ENCODE data around the gene TMEM132D. TPM values are rescaled to one million over a fixed set of nuclear protein-coding genes. Genes with fewer than 3 reads are reported as not detected.

The TMEM132D gene
- total RNA-seq, 2 donors from 2014 or later = under 0.01 to 0.26 TPM

- Histone ChIP-seq H3K9me3 (no peaks in the 10 kb centered on the region), H3K4me3 (no peak overlapping the region), H3K27me3 (no peaks in the 10 kb centered on the region), H3K36me3 (replicated peaks in 1 of 2; ENCODE audit: insufficient read depth in 1 of 2, low read depth in 2 of 2) (no peaks in the 10 kb centered on the region), H3K27ac (no peak overlapping the region), H3K4me1 (no peaks in the 10 kb centered on the region)
- intact Hi-C loops (cut with DNase I) = no loop called here
- no peak for ATAC-seq
- TF ChIP-seq POLR2A (IDR thresholded peaks at IDR 0.05) (no peak), CTCF (IDR thresholded peaks at IDR 0.05) (no peak)
- 24 to 47% methylated on average over 7 of the region's 7 CpGs for WGBS, 2 donors
- no peak for DNase-seq
Observed at GRCh38 chr12:129660946-129661345, 242.9 kb downstream of the TMEM132D start.

- Histone ChIP-seq H3K27me3 (no peaks in the 10 kb centered on the region), H3K27ac (no peak overlapping the region), H3K4me3 (no peak overlapping the region), H3K4me1 (no peaks in the 10 kb centered on the region), H3K9me3 (no peaks in the 10 kb centered on the region), H3K36me3 (replicated peaks in 1 of 2; ENCODE audit: insufficient read depth in 1 of 2, low read depth in 2 of 2) (no peaks in the 10 kb centered on the region)
- peak in 1 of 4 donors; percentile 2 for DNase-seq
- whole genome bisulfite sequencing, 2 donors = 58 to 72% methylated on average over 9 of the region's 9 CpGs
- intact Hi-C loops (cut with DNase I) = no loop called here
- TF ChIP-seq CTCF (IDR thresholded peaks at IDR 0.05) (no peak), POLR2A (IDR thresholded peaks at IDR 0.05) (no peak)
- ATAC-seq = no peak
Observed at GRCh38 chr12:129659961-129660622, 243.7 kb downstream of the TMEM132D start.

GRCh38 chr12:129657179-129657578 is 246.6 kb downstream of the TMEM132D start:
- Histone ChIP-seq H3K4me3 (no peak overlapping the region), H3K36me3 (replicated peaks in 1 of 2; ENCODE audit: insufficient read depth in 1 of 2, low read depth in 2 of 2) (no peaks in the 10 kb centered on the region), H3K9me3 (no peaks in the 10 kb centered on the region), H3K4me1 (no peaks in the 10 kb centered on the region), H3K27ac (no peak overlapping the region), H3K27me3 (no peaks in the 10 kb centered on the region)
- DNase-seq (no peak), ATAC-seq (no peak)
- 11 to 20% methylated on average over 4 of the region's 4 CpGs for WGBS, 2 donors
- intact Hi-C loops (cut with DNase I) = no loop called here
- TF ChIP-seq CTCF (IDR thresholded peaks at IDR 0.05) (no peak), POLR2A (IDR thresholded peaks at IDR 0.05) (no peak)

GRCh38 chr12:129651951-129652350 is 251.9 kb downstream of the TMEM132D start:
- intact Hi-C loops (cut with DNase I) = no loop called here
- 45 to 46% methylated on average over 6 of the region's 6 CpGs for WGBS, 2 donors
- no peaks in the 10 kb centered on the region for H3K9me3 ChIP-seq
- H3K4me1 ChIP-seq = no peaks in the 10 kb centered on the region
- TF ChIP-seq CTCF (IDR thresholded peaks at IDR 0.05) = no peak
- no peak for TF ChIP-seq POLR2A (IDR thresholded peaks at IDR 0.05)
- no peaks in the 10 kb centered on the region for H3K36me3 ChIP-seq (replicated peaks in 1 of 2; ENCODE audit: insufficient read depth in 1 of 2, low read depth in 2 of 2)
- no peak for ATAC-seq
- H3K27me3 ChIP-seq = no peaks in the 10 kb centered on the region
- no peak overlapping the region for H3K27ac ChIP-seq
- no peak overlapping the region for H3K4me3 ChIP-seq
- DNase-seq = no peak

GRCh38 chr12:129641926-129642325 is 261.9 kb downstream of the TMEM132D start:
- Histone ChIP-seq H3K36me3 (replicated peaks in 1 of 2; ENCODE audit: insufficient read depth in 1 of 2, low read depth in 2 of 2) (no peaks in the 10 kb centered on the region), H3K4me1 (no peaks in the 10 kb centered on the region)
- 26 to 28% methylated on average over 6 of the region's 6 CpGs for WGBS, 2 donors

More at GRCh38 chr12:129641926-129642325, 261.9 kb downstream of the TMEM132D start:
- DNase-seq (no peak), ATAC-seq (no peak)
- intact Hi-C loops (cut with DNase I) = no loop called here
- Histone ChIP-seq H3K4me3 (no peak overlapping the region), H3K9me3 (no peaks in the 10 kb centered on the region), H3K27me3 (no peaks in the 10 kb centered on the region), H3K27ac (no peak overlapping the region)
- no peak for TF ChIP-seq POLR2A (IDR thresholded peaks at IDR 0.05)

All from body of pancreas (tissue), 4 donors.